ENCODE results near the gene SETD6.
"Not testable (repeated sequence)": the region's sequence is repeated elsewhere in the genome, so short reads cannot be mapped to it uniquely, and the experiment has no call there.

DNA sequence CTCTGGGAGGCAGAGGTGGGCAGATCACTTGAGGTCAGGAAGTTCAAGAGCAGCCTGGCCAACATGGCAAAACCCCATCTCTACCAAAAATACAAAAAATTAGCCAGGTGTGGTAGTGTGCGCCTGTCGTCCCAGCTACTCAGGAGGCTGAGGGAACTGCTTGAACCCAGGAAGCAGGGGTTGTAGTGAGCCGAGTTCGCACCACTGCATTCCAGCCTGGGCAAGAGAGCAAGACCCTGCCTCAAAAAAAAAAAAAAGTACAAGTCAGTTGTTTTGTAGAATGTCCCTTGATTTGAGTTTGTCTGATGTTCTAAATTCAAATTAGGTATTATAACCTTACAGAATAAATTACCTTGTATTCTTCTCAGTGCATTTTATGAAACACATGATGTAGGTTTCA lies 50.4 kb downstream of the SETD6 start:
- TF ChIP-seq POLR2AphosphoS5, POLR2A, EP300 (IDR thresholded peaks at IDR 0.05): not testable (repeated sequence)
- TF ChIP-seq, protein P1, sequence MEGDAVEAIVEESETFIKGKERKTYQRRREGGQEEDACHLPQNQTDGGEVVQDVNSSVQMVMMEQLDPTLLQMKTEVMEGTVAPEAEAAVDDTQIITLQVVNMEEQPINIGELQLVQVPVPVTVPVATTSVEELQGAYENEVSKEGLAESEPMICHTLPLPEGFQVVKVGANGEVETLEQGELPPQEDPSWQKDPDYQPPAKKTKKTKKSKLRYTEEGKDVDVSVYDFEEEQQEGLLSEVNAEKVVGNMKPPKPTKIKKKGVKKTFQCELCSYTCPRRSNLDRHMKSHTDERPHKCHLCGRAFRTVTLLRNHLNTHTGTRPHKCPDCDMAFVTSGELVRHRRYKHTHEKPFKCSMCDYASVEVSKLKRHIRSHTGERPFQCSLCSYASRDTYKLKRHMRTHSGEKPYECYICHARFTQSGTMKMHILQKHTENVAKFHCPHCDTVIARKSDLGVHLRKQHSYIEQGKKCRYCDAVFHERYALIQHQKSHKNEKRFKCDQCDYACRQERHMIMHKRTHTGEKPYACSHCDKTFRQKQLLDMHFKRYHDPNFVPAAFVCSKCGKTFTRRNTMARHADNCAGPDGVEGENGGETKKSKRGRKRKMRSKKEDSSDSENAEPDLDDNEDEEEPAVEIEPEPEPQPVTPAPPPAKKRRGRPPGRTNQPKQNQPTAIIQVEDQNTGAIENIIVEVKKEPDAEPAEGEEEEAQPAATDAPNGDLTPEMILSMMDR (IDR thresholded peaks at IDR 0.05) = not testable (repeated sequence)
